ENCODE results near the gene ORAI3. TPM values are rescaled to one million over a fixed set of nuclear protein-coding genes. Genes with fewer than 3 reads are reported as not detected.
A peak's percentile ranks its signal among the peaks of the same experiment; 100 is the strongest.

The ORAI3 gene
- total RNA-seq, 2 experiments from 2014 or later: 7.8 to 18.3 TPM

GRCh38 chr16:30922960-30923535 is 25.8 kb upstream of the ORAI3 start:
- CTCF ChIA-PET (ENCODE audit: unreplicated experiment): interaction anchor here (0.6 kb wide), 1 partner anchor 21 kb away, joined by 3 read pairs; no protein-coding TSS in a partner anchor
- no peaks in the 10 kb centered on the region for H4K20me1 ChIP-seq (ENCODE audit: insufficient read depth, low read length)
- H3K27ac ChIP-seq (ENCODE audit: low read depth, low read length, poor library complexity, severe bottlenecking): peak overlapping the region; percentile 74
- no peak for TF ChIP-seq CTCF (conservative IDR thresholded peaks at IDR 0.05; ENCODE audit: low read length)
- no peak for TF ChIP-seq EZH2phosphoT487 (IDR thresholded peaks at IDR 0.05; ENCODE audit: borderline replicate concordance, low read depth, low read length)
- DNase-seq (ENCODE audit: low spot score): peak; percentile 99
- H3K79me2 ChIP-seq (ENCODE audit: insufficient read depth, low read depth, low read length): no peaks in the 10 kb centered on the region
- H3K9me3 ChIP-seq (ENCODE audit: low read length): no peaks in the 10 kb centered on the region
- H3K4me2 ChIP-seq (ENCODE audit: low read length): peak overlapping the region; percentile 84
- H3K36me3 ChIP-seq (ENCODE audit: insufficient read depth, low read length): no peaks in the 10 kb centered on the region
- H3K4me1 ChIP-seq (ENCODE audit: insufficient read depth, low read length, poor library complexity, severe bottlenecking): peaks cover 16% of the 10 kb centered on the region
- no peaks in the 10 kb centered on the region for H3K9me2 ChIP-seq (ENCODE audit: insufficient read depth, low read length)
- peak overlapping the region; percentile 63 for H2AFZ ChIP-seq (ENCODE audit: low read length)
- BruUV-seq (replicated peaks): no TSS peak
- peak overlapping the region; percentile 74 for H3K4me3 ChIP-seq (ENCODE audit: low read depth, low read length, poor library complexity, severe bottlenecking)
- POLR2A ChIA-PET: interaction anchor here (0.6 kb wide), 1 partner anchor 462 kb away, joined by 3 read pairs; no protein-coding TSS in a partner anchor
- intact Hi-C loops (cut with micrococcal nuclease; ENCODE audit: unreplicated experiment): loop anchor here (1.0 to 2.0 kb wide), 7 partner anchors 34 to 264 kb away; partner anchors contain the start of genes CFAP119, FBRS, KAT8 and RNF40

- no peaks in the 10 kb centered on the region for H3K79me2 ChIP-seq (ENCODE audit: insufficient read depth, low read depth, low read length)
- peak within 1 kb of the TSS; percentile 63 for H2AFZ ChIP-seq (ENCODE audit: low read length)
- no peaks in the 10 kb centered on the region for H3K36me3 ChIP-seq (ENCODE audit: insufficient read depth, low read length)
- H3K4me1 ChIP-seq (ENCODE audit: insufficient read depth, low read length, poor library complexity, severe bottlenecking): peaks cover 16% of the 10 kb centered on the region
- H3K9me3 ChIP-seq (ENCODE audit: low read length): no peaks in the 10 kb centered on the region
- peak within 1 kb of the TSS; percentile 87 for H3K4me2 ChIP-seq (ENCODE audit: low read length)
- no TSS peak for BruUV-seq (replicated peaks)
- no peak for TF ChIP-seq EZH2phosphoT487 (IDR thresholded peaks at IDR 0.05; ENCODE audit: borderline replicate concordance, low read depth, low read length)
- TF ChIP-seq CTCF (conservative IDR thresholded peaks at IDR 0.05; ENCODE audit: low read length): no peak
- H4K20me1 ChIP-seq (ENCODE audit: insufficient read depth, low read length): no peaks in the 10 kb centered on the region
- peak within 1 kb of the TSS; percentile 74 for H3K4me3 ChIP-seq (ENCODE audit: low read depth, low read length, poor library complexity, severe bottlenecking)
- no peaks in the 10 kb centered on the region for H3K9me2 ChIP-seq (ENCODE audit: insufficient read depth, low read length)
- ChIA-PET CTCF (ENCODE audit: unreplicated experiment) (interaction anchor here (0.6 kb wide), 1 partner anchor 21 kb away, joined by 3 read pairs; no protein-coding TSS in a partner anchor), POLR2A (interaction anchor here (0.6 kb wide), 1 partner anchor 463 kb away, joined by 3 read pairs; no protein-coding TSS in a partner anchor)
- H3K27ac ChIP-seq (ENCODE audit: low read depth, low read length, poor library complexity, severe bottlenecking): peak within 1 kb of the TSS; percentile 74
- intact Hi-C loops (cut with micrococcal nuclease; ENCODE audit: unreplicated experiment): loop anchor here (1.0 to 2.0 kb wide), 4 partner anchors 33 to 265 kb away; partner anchors contain the start of genes FBRS, KAT8 and SETD1A
- no peak for DNase-seq (ENCODE audit: low spot score)
These were observed 25.3 kb upstream of the ORAI3 start, which contains the start of gene FBXL19 for GRCh38 chr16:30923554-30924075. FBXL19 (plus strand) TSS chr16:30923572; CDS start chr16:30925755, 2,183 bp downstream.
